ENCODE results near the gene NMU.

GRCh38 chr4:55549888-55550287, 86.2 kb downstream of the NMU start:
- TF ChIP-seq ZNF274 (IDR thresholded peaks at IDR 0.05; ENCODE audit: low read depth, low read length) (no peak), YY1 (IDR thresholded peaks at IDR 0.05; ENCODE audit: insufficient read depth, insufficient read length) (no peak)
